HL-60 (cell line): ENCODE measurements around the gene C16orf54.
"Not testable (repeated sequence)": the region's sequence is repeated elsewhere in the genome, so short reads cannot be mapped to it uniquely, and the experiment has no call there.

Experiments
- DNase-seq, 2 experiments: peaks; one replicate each; pipeline ENCODE4 v3.0.0-alpha.2; 2010 to 2020; ENCODE audit warnings: low read depth in 1 of 2, low spot score in 1 of 2
- H3K27ac ChIP-seq: fragments of 250-450 bp; sonication (Bioruptor Pico); replicated peaks from 2 replicates; pipeline ENCODE4 v1.5.1; 2020; ENCODE audit warnings: mild to moderate bottlenecking, moderate library complexity
- H3K27me3 ChIP-seq: fragments of 250-450 bp; sonication (Bioruptor Pico); 2 replicates; pipeline ENCODE4 v1.5.1; 2021; ENCODE audit warnings: mild to moderate bottlenecking, moderate library complexity; ENCODE audit not compliant: insufficient read depth, poor library complexity, severe bottlenecking
- H3K4me3 ChIP-seq: replicated peaks from 2 replicates; pipeline ENCODE4 v1.5.1; 2011; ENCODE audit warnings: mild to moderate bottlenecking, control low read depth, low read length; ENCODE audit not compliant: insufficient read depth
- CTCF ChIP-seq: IDR thresholded peaks from one replicate; pipeline ENCODE4 v1.5.1; 2011; ENCODE audit warnings: low read length, control low read depth, inconsistent platforms; ENCODE audit not compliant: insufficient read depth
- GABPA ChIP-seq: IDR thresholded peaks from 2 replicates; pipeline ENCODE4 v1.6.1; 2012; ENCODE audit warnings: low read depth
- POLR2AphosphoS5 ChIP-seq: IDR thresholded peaks from 2 replicates; pipeline ENCODE4 v1.6.1; 2012; ENCODE audit warnings: low read depth
- REST ChIP-seq: IDR thresholded peaks from 2 replicates; pipeline ENCODE4 v1.6.1; 2012; ENCODE audit warnings: low read depth; ENCODE audit not compliant: insufficient replicate concordance
- SPI1 ChIP-seq: IDR thresholded peaks from 2 replicates; pipeline ENCODE4 v1.6.1; 2012; ENCODE audit warnings: low read depth, mild to moderate bottlenecking, borderline replicate concordance

C16orf54 gene

GRCh38 chr16:29777576-29778350 lies 32.0 kb upstream of the C16orf54 start, which contains the start of gene ZG16:
TSS of gene ZG16 (plus strand) at chr16:29778256. CDS start at chr16:29779267, 1,011 bp downstream.
- TF ChIP-seq GABPA (no peak), SPI1 (no peak), POLR2AphosphoS5 (no peak), REST (no peak), CTCF (no peak)

GRCh38 chr16:29775742-29776408 lies 30.1 kb upstream of the C16orf54 start:
- TF ChIP-seq CTCF (no peak), SPI1 (no peak), REST (no peak), GABPA (no peak), POLR2AphosphoS5 (no peak)
- Histone ChIP-seq H3K4me3 (no peak overlapping the region), H3K27ac (no peak overlapping the region), H3K27me3 (no peaks in the 10 kb centered on the region)
- DNase-seq = no peak

More at GRCh38 chr16:29777576-29778350, 32.0 kb upstream of the C16orf54 start, which contains the start of gene ZG16:
- DNase-seq = no peak
- no peaks in the 10 kb centered on the region for H3K27me3 ChIP-seq
- no peak within 1 kb of the TSS for H3K27ac ChIP-seq
- H3K4me3 ChIP-seq = no peak within 1 kb of the TSS

- no peak overlapping the region for H3K27ac ChIP-seq
- no peak for TF ChIP-seq REST
- no peak for TF ChIP-seq SPI1
- no peak for TF ChIP-seq POLR2AphosphoS5
- TF ChIP-seq GABPA = no peak
- no peak for TF ChIP-seq CTCF
- no peak overlapping the region for H3K4me3 ChIP-seq
- DNase-seq = no peak
- no peaks in the 10 kb centered on the region for H3K27me3 ChIP-seq
Observed at GRCh38 chr16:29774730-29775129, 28.9 kb upstream of the C16orf54 start.

- H3K27me3 ChIP-seq, H3K27ac ChIP-seq, H3K4me3 ChIP-seq, DNase-seq: not testable (repeated sequence)
Observed at GRCh38 chr16:29772330-29772729, 26.5 kb upstream of the C16orf54 start.
